Measurements from ENCODE around the gene CAPZB.
A peak's percentile ranks its signal among the peaks of the same experiment; 100 is the strongest.

Gene CAPZB

DNA sequence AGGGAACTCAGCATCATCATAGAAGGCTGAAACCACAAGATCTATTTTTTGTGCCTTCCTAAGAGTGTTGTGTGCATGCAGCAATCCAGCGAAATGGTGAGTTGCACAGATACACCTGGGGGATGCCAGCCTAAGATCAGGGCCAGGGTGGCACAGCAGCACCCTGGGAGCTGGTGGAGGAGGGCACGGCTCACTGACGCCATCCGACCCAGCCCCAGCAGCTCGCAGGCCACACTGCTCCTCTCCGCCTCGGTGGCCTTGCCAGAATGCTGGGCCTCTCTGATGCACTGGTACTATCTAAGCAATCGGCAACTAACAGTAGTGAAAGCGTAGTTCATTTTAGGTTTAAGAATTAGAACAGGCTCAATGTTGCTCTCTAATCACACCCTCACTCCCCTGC lies 37.8 kb downstream of the CAPZB start:
- DNase-seq, result no peak

DNA sequence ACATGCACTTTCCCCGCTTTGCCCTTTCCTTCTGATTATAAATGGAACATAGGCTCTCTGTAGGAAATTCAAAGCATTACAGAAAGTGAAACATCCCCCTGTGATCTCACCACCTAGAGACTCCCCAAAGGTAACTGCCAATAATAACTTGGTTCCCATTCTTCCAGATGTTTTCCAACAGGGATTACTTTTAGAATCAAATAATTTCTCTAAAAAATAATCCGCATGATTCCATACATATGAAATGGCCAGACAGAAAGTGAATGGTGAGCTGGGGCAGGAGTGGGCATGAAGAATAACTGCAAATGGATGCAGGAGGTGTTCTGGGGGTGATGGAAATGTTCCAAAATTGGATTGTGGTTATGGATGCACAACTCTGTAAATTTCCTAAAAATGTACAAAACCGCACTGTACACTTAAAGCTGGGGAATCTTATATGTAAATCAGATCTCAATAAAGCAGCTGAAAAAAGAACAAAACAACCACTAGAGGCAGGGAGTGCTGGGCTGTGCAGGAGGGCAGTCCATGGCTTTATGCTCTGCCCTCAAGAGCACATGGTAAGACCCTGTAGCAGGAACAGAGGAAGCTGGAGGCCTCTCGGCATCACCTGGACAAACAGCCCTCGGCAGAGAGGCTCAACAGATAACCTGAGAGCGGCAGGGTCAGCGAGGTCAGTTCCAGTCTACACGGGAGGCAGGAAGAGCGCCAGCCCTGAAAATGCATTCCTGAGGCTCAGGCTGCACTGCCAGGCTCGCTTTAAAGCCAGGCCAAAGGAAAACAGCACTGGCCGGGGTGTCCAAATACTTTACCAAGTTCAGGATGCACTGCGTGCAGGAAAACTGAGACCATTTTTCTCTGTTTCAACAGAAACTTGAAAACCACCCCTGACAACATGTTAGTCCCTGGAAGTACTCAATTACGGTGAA lies 39.7 kb downstream of the CAPZB start:
- DNase-seq, result no peak

DNA sequence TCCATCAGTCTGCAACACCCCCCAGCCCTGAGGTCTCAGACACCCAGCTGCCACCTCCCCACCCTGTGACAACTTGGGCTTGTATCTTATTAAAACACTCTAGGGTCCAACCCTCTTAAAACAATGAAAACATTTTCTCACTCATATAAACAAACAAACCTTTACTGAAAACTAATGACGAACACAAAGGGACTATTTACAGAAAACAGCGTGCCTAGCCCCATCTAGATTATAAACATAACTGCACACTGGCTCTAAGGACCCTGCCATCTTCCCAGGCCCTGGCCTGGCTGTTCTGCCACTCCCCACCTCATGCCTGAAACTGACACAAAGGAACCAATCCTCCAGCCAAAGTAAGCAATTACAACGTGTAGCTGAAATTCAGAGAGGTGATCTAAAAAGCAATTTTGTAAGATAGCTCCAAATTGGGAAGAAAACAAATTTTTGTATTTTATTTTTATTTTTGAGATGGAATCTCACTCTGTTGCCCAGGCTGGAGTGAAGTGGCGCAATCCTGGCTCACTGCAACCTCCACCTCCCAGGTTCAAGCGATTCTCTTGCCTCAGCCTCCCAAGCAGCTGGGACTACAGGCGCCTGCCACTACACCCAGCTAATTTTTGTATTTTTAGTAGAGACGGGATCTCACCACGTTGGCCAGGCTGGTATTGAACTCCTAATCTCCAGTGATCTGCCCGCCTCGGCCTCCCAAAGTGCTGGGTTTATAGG lies 40.9 kb downstream of the CAPZB start:
- no peak for DNase-seq

DNA sequence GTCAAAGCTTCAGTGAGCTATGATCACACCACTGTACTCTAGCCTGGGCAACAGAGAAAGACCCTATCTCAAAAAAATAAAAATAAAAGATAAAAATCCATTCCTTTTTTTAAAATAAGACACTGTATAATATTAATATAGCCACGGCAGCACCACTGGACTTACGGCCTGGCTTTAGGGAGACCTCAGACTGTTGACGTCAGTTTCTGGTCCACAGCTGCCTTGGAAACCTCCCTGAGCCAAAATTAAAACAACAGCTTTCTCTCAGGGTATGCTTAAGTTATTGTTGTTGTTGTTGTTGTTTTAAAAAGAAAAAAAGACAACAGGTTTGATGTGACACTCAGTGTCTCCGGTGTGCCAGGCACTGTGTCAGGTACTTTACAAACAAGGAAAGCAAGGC lies 42.0 kb downstream of the CAPZB start:
- no peak for DNase-seq

DNA sequence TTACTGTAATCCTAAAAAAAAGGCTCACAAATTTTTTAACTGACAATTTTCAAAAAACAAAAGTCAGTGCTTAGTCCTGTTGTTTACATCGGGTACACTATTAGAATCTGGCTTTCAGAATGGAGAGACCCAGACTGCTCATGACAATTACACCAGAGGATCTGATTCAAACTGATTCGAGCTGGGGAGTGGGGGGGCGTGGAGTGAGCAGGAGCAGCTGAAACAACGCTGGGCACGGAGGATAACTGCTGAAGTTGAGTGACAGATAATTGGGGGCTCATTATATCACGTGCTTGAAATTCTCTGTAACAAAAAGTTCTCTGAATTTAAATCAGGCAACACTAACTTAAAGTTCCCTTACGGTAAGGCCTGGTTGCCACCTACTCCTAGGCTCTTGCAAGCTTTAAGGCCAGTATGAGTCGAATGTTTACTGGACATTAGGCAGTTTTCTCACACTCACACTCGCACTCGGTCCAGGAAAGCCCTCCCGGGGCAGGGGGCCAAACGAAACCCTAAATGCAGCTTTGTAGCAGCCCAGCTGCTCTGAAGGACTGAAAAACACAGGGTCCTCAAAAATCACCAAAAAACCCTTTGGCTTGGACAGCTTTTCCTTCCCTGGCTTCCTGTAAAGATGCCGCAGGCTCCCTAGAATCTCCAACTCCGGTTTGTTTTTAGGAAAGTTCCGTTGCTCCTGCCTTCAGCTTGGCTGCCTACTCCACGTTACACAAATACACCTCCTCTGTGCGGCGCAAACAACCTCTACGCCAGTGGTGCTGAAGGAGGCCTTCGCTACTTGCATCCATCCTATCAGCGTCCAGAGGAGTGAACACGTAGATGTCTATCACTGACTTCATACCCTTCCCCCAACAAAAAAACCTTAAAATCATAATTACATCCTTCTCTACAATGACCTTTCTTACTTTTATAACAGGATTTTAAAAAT lies 42.9 kb downstream of the CAPZB start:
- DNase-seq, result no peak

DNA sequence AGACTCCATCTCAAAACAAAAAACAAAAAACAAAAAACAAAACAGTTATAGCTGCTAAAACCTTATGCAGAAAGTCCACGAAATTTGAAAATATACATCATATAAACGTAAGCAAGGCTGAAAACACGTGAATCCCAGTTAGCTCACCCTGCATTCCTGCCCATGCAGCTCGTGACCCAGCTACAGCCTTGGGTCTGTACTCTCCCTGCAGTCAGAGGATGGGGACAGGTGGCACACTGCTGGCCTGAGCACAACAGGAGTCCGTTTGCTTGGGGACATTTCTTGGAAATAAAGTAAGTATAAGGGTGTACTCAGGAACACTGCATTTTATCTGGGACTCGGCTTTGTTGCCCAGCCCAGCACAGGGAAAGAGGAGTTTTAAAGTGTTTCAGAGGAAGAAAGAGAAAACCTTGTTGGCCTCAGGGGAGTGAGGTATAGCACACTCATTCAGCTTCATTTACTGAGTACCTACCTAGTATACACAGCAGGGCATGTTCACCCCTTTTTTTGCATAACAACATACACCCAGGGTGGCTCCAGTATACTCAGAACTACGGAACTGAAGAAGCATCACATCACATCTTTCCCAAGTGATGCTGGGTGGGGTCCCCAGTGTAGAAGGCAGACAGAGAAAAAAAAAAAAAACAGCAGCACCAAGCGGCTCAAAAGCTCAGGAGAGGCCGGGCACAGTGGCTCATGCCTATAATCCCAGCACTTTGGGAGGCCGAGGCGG lies 44.1 kb downstream of the CAPZB start:
- no peak for DNase-seq

DNA sequence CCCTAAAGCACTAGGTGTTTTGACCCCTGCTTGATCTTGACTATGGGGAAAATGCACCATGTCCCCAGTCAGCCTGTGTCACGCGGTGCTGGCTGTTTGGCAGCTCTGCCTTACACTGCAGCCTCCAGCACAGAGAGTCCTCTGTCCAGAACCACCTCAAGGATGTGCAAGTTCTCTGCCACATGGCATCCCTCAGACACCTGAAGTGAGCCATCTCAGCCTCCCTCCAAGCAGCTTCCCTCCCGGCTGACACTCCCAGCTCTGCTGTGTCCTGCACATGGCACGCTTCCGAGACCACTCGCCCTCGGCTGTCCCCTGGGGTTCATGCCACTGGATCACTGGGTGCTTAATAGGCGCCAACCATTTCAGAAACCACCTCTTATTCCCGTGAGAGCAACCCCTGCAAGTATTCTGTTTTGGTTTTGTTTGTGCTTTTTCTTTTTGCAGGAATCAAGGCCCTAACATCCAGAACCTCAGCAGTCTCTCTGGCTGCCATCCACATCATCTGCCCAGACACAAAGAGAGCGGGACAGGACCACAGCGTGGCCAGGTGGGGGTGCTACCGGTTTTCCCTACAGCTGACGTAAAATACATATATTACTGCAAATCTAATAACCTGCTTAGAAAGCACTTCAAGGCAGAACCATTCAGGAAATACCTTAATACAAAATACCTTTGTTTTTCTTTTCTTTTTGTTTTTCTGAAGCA lies 45.7 kb downstream of the CAPZB start:
- no peak for DNase-seq

DNA sequence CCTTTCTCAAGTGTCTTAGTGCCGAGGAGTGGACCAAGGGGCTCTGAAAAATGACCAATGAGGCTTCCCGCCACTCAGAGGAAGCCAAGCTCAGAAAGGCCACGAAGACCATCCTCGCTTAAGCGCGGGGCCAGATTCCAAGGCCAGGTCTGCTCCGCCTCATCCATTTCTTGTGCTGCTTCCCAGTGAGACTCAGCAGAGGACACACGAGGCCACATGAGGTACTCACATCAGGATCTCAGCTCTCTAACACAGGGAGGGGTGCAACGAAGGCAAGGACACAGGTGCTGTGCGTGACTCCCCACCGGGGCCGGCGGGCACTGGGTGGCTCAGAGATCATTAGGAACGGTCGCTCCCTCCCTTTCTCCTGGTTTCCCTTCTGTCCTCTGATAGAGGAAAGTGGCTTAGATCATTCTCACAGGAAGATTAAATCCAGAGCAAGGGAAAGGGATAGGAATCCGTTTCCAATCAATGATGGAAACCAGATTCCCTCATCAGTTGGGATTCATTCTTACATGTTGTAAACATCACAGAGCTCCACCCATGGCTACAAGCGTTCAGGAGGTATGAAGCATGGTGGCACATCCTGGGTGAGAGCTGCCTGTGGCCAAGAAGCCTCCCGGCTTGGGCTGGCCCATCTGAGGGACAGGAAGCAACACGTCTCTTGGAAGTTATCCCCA lies 46.7 kb downstream of the CAPZB start:
- no peak for DNase-seq

DNA sequence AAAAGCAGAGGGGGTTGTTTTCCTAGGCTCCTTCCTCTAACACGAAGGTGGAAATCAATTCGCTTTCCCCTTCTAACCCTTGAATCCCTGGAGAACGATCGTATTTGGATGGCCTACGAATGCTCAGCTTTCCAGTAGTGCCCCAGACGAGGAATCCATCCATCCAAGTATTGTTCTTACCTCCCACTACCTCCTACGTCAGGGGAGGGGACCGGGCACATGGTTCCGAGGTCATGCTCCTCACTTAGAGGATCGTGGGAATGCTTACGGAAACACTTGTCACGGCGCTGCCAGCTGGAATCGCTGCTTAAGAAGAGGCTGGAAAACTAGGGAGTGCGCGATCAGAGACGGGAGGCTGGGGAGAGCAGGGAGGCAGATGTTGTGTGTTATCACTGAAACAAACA lies 47.4 kb downstream of the CAPZB start:
- no peak for DNase-seq

DNA sequence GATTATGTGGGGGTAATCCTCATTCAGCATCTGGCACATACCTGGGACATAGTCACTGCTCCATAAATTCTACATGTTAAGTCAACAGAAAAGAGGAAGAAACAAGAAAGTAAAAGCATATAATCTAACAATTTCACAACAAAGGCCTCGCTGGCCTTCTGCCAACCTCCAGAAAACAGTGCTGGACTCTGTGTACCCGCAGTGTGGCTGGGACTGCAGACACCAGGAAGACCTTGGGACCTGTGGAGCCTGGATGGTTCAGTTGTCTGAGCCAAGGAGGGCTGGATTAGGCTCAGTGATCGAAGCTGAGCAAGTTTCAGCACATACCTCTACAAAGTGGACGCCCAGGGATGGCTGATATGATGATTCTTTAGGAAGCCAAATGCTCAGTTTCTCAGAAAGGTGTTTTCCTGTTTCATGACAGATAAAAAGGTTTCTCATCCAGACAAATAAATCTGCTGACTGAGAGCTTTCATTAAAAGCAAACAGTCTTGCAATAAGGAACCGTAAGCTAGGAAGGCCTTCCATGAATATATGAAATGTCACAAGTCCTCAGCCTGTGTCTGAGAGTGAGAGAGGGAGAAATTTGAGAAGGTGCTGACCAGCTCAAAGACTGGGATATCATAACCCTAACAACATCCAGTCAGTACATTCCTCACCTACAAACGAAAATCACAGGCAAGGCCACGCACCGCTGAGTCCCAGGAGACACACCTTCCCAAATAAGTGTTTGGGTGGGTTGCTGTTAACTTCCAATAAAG lies 48.4 kb downstream of the CAPZB start:
- peak; percentile 11 to 44 for DNase-seq

DNA sequence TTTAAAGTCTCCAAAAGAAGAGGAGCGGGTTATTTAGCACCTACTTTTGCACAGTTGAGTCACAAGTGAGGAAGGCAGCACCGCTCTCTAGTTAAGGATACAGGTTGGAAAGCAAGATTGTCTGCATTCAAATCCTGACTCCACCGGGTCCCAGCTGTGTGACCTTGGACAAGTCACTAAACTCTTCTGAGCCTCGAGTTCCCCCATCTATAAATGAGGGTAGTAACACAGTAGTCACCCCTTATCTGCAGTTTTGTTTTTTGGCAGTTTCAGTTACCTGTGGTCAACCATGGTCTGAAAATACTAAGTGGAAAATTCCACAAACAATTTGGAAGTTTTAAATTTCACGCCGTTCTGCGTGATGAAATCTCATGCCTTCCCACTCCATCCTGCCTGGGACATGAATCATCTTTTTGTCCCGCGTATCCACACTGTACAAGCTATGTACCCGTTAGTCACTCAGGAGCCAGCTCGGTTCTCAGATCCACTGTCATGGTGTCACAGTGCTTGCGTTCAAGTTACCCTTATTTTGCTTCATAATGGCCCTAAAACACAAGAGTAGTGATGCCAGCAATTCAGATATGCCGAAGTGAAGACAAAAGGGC lies 49.4 kb downstream of the CAPZB start:
- no peak for DNase-seq

DNA sequence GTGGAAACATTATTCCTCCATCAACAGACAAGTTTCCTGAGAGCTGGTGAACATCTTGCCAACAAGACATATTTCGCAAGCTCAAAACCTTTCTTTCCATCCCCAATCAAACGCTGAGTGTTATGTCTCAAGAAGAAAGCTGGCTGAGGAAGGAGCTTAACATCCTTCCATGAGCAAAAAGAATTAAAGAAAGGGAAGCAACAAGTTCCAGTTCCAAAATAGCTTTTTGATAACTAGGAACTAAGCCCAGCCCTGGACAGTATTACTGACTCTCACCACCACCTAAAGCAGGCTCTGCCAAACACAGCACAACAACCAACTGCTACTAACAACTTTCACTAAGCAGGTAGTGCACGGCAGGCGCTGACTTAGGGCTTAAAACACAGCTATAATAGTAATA lies 50.2 kb downstream of the CAPZB start:
- DNase-seq, result no peak

DNA sequence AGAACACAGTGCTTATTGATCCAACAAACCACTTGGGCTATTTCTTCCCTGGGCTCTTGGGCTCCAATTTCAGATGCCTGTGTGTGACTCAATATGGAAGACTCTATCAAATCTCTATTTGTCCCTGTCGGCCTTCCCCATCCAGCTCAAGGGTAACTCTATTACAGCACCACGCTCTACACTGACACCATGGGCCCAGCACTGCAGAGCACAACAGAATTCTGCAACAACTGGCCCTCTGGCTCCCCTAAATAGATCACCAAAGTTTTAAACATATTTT lies 51.7 kb downstream of the CAPZB start:
- no peak for DNase-seq

DNA sequence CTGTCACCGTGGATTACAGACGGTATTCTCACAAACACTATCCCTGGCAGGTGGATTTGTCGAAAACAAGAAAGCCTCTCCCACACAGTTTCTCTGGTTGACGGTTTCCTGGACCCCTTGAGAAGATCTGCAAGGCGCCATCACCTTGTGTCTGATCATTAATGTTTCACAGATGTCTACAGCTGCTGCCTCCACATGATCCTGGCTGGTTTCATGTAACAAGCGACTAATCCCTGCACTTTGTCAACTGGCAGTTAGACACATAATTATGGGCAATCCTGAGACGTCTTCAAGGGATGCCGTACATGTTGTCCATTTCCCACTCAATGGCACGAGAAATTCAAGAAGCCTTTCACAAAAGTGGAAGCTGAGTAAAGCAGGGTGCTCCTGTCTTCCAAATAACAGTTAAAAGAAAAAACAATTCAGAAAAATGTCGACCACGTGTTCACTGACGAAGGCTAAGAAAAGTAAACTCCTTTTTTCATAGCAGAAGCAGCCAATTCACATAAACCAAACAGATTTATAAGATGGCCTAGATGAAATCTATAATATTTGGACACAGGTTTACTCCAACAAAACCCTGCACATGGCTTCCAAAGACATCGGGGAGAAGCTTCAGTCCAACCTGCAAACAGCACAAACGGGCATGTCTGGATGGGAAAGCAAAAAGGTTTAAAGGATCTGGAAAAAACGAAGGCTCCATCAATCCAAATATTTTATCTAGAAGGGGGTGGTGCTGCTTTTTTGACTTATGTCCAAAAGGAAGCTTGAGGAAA lies 52.2 kb downstream of the CAPZB start:
- DNase-seq, result no peak

DNA sequence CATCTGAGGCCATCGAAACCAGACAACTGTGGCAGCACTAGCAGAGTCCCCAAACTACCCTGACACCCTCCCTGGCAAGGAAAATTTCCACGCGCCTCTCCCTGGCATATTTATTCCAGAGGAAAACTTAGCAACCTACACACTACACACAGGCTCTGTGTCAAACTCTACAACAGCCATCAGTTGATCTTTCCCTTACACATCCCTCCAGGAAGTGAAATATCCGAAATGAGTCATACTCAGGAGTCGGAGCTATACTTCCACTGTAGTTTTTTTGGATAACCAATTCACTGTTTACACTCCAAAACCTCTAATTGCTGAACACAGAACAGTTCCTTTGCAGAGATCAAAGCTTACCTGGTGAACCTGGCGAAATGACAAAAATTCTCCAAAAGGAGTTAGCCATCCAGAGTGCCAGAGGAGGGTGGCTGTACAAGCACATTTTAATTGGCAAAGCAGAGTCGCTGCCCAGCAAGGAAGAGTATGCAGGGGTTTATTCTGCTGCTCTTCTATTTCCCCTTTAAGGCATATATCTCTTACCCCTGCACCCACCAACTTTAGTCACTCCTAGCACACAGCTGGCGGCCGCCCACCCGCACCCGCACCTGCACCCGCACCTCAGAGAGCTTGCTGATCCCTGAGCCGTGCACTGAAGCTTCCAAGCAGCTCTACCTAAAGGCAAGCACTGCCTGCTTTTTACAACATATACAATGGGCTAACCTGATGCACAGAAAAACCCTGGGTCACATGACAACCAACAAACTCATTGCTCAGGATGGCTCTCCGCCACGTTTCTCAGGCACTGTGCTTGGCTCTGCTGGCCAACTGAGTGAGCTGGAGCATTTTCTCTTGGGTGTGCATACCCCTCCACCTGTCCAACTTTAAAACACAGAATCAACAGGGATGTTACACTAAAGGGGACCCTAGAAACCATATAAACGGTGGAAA lies 54.9 kb downstream of the CAPZB start:
- no peak for DNase-seq

DNA sequence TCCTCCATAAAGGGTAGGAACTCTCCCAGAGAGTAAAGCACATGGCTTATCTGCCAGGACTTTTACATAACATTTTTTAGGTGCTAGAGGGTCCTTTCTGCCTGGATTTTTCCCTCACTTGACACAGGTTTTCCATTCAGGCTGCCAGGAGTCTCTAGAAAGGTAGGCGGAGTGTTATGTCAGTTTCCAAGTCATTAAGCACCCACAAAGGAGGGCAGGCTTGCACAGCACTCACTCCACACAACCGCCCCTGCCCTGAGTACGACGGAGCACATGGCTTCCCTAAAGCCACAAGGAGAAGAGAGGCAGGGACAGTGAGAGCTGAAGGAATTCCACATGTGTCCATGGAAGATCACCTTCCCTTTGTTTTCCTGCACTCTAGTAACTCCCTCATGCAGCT lies 55.7 kb downstream of the CAPZB start:
- no peak for DNase-seq

DNA sequence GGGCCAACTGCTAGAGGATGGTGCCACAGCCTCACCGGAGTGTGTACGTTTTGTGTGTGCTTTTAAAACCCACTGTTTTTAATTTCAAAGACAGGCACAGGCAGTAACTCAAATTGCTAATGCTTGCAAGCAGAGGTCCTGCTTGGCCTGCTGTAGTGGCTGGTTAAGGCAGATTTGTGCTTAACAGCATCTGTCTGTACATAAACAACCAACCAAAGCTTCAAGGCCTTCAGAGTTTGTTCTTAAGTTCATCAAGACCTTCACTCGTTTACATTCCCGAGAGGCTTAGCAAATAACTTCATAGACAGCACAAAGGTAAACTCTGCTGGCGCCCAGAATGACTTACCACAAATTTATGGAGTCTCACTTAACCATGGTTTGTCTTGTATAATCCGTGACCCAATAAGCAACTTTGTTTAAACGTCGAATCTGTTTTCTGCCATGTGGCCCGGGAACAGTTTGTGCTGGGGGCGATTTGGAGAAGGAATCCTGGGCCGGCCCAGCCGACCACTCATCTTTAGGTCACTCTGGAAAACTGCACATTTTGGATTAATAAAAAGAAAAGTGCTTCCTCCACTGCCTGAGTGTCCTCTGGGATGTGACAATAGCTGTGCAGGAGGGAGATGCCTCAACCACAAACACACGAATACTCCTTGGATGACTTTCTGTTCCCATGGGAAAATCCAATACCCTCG lies 58.1 kb downstream of the CAPZB start:
- DNase-seq, result no peak

All from bone marrow (tissue), 2 donors.